Measurements from ENCODE around the gene EMILIN1.

DNA sequence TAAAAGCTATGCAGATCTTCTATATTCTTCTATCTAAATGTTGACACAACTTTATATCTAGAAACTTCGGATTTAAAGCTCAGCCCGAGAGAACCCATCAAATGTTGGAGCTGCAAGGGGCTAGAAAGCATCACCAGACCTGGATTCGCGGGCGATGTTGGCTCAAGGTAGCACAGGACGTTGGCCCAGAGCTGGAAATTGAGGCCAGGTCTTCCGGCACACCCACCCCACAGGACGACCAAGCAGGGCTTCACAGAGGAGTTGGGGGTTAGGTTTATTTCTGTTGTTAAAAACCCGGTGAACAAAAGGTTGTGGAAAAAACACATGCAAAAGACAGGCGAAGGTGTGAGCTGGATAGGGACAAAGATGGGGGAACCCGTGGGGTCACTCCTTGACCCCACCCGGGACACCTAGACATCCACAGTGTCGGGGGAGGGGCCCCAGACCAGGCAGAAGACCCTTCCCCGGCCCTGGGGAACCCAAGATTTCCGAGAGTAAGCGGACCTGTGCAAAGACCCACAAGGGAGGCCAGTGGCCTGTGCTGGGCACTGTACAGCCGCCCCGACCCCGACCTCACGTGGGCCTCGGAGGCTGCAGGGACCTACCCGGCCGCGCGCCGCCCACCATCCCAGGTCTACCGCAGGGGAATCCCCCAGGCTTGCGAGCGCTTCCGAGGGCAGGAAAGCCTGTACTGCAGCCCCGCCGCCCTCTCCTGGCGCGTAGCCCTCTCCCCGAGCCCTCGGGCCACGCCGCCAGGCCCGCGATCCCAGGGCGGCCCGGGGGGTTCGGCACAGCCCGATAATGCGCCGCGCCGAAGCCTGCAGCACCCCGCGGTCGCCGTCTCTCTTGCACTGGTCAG is 28.8 kb upstream of the EMILIN1 start:
- TF ChIP-seq, protein P1, sequence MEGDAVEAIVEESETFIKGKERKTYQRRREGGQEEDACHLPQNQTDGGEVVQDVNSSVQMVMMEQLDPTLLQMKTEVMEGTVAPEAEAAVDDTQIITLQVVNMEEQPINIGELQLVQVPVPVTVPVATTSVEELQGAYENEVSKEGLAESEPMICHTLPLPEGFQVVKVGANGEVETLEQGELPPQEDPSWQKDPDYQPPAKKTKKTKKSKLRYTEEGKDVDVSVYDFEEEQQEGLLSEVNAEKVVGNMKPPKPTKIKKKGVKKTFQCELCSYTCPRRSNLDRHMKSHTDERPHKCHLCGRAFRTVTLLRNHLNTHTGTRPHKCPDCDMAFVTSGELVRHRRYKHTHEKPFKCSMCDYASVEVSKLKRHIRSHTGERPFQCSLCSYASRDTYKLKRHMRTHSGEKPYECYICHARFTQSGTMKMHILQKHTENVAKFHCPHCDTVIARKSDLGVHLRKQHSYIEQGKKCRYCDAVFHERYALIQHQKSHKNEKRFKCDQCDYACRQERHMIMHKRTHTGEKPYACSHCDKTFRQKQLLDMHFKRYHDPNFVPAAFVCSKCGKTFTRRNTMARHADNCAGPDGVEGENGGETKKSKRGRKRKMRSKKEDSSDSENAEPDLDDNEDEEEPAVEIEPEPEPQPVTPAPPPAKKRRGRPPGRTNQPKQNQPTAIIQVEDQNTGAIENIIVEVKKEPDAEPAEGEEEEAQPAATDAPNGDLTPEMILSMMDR (IDR thresholded peaks at IDR 0.05) = no peak
- TF ChIP-seq POLR2A (IDR thresholded peaks at IDR 0.05) = no peak
